ENCODE results near the gene CLCA2.
"Not testable (repeated sequence)": the region's sequence is repeated elsewhere in the genome, so short reads cannot be mapped to it uniquely, and the experiment has no call there.

CLCA2 gene

DNA sequence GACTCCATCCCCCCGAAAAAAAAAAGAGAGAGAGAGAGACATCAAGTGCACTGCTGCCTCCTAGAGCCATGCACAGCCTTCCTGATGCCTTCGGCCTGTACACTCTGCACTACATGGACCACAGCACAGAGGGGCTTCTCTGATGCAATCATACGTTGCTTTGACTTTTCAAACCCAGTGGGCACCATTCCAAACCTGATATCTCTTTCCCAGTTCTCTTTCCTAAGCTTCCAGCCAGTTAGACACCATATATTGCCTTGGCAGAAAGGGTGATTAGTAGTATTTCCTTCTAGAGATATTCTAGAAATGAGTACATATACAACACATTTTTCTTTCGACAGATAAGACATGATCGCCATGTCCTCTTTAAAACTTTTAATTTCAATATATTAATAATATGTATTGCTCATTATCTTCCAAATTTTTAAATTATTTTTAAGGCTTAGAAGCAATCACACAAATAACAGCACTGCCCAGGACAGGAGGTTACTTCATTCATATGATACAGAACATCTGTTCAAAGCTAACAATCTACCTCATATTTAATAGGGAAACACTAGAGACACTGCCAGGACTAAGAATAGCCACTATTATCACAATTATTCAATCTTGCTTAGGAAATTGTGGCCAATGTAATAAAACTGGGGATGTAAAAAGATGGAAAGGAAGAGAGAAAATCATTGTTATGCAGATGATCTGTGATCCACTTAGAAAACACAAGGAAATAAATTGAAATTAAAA lies 54.6 kb downstream of the CLCA2 start:
- no peak for FAIRE-seq

DNA sequence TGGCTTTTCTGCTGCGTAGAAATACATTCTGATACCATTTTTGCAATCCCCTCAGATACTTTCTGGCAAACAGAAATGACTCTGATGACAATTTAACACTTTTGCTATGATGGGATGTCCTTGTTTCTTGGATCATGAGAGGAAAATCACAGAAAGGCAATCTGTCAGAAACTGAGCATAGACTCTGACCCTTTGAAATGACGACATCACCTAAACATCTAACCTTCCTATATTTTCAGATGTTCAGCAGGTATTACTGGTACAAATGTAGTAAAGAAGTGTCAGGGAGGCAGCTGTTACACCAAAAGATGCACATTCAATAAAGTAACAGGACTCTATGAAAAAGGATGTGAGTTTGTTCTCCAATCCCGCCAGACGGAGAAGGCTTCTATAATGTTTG lies 58.0 kb downstream of the CLCA2 start:
- no peak for FAIRE-seq

DNA sequence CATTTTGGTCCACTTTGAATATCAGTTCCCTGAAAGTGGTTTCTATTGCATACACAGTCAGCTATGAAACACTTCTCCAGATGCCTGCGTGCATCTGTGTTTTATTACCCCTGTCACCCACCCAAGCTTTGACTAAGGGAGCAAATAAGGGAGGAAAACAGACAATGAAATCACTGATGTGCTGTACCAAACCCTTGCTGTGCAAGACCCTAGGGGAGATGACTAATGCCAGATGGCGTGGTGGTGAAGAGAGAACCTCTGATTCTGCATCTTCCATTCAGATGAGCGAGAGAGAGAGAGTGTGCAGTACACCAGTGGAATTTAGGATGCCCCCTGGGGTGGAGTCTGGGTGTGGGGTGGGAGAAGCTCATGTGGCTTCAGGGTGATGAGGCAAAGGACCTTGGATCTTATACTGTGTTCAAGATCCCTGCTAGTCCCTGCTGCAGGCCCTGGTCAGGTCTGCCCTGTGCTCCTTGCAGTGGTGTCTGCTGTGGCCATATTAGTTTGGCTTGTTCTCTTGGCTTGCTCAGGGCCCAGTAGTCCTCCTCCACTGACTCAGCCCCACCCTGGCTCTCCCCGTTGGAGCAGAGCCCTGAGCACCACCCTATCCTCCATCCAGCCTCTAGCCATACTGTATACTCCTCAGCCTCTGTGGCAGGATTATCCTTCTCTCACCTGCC lies 63.3 kb downstream of the CLCA2 start:
- peak; percentile 80 for FAIRE-seq

DNA sequence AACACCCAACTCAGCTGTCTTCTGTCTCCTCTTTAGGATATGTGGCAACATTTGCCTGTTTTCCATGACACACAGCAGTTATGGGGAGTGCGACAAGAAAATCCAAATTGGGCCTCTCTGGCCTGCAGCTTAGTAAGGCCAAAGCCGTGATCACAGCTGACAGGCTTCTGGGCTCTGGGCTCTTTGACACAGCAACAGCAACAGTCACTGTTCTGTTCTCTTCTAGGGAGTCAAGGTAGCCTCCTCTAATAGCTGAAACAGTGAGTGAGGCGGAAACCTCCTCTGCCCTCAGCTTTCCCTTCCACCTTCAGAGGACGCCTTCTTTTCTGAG lies 63.8 kb downstream of the CLCA2 start:
- no peak for FAIRE-seq

DNA sequence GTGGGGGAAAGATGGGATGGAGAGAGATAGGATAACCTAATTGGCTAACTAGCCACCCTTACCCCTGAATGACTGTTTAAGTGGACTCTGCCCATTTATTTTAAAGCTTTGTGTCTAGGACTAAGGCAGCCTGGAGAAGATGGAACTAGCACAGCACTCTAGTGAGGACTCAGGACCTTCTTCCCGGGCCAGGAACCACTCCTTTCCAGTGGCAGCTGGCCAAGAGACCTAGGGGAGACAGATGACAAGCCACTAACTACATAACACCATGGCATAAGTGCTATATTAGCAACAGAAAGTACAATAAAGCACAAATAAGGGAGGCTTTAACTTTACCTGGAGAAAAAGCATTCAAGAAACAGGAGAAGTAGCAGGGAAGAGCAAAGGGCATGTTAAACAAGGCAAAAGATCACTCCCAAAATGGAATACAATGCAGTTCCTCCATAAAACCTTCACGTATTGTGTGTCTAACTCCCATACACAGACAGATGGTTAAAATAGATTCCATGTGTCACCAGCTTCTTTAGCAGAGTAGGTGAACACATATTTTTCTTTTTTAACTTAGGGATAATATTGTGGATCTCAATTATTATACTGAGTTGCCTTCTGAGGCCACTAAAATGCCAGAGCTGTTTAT lies 65.4 kb downstream of the CLCA2 start:
- no peak for FAIRE-seq

DNA sequence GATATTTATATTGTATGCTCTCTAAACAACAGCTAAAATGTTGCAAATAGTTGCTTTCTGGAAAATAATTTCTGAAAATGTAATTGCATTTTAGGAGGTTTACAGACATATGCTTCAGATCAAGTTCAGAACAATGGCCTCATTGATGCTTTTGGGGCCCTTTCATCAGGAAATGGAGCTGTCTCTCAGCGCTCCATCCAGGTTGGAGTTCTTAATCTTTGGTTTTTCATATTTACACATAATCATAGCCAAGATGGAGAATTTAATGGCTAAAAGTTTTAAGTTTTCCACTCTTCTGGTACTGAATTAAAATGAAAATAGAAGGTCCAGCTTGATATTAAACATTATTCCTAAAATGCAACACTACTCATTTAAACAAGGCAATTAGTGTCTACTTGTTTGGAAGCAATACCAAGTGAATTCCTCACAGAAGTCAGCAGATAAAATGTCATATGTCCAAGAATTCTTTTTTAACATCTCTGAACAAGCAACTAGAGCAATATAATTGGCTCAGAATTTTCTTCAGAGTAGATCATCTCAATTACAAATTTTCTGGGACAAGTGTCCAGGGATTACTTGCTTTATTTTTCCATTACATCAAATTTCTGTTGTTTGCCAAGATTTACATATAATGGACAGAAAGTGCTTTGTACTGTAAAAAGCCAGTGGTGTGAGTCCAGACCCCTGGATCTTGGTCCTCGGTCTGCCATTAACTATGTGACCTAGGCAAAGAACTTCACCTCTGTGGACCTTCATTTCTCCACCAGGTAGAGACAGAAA lies 67.4 kb downstream of the CLCA2 start:
- FAIRE-seq, result no peak

DNA sequence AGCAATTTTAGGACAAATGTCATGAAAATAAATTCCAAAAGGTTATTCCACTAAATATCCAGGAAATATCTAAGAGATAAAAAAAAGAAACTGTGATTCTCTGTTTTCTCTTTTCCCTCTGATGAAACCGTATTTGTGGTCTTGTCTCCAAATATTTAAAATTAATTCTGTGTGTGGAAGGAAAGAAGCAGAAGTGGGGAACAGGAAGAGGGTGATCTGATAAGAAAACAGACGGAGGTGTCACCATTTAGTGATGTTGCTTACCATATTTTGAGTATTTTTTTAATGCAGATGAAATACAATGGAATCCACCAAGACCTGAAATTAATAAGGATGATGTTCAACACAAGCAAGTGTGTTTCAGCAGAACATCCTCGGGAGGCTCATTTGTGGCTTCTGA lies 74.3 kb downstream of the CLCA2 start:
- FAIRE-seq, result no peak

DNA sequence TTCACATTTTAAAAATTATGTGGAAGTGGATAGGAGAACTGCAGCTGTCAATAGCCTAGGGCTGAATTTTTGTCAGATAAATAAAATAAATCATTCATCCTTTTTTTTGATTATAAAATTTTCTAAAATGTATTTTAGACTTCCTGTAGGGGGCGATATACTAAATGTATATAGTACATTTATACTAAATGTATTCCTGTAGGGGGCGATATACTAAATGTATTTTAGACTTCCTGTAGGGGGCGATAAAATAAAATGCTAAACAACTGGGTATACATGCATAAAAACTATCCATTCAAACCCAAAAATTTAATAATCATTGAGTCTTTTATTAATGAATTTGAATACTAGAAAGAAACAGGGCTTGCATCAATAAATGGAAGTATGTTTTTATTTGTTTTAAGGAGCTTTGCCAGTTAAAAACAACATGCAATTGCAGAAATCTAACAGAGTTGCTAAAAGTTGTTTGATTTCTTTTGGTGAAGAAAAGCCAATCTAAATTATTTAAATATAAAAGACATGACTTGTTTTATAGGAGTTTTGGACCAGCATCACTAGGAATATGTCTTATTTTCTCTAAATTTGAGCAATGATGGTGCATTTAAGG lies 76.1 kb downstream of the CLCA2 start:
- FAIRE-seq, result no peak

DNA sequence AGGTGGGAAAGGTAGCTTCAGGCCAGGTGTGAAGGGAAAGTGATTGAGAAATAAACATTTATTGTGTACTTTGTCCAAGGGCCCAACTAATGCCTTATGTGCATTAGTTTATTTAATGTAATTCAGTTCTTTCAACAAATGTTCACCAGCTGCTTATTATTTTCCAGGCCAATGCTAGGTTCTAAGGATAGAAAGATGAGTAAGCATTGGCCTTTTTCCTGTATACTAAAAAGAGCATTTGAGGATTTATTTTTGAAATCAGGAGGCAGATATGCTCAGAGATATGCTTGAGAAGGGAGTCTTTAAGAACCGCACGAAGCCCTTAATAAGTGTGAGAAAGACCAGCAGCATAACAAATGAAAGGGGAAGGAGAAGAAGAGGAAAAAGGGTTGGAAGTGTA lies 76.7 kb downstream of the CLCA2 start:
- no peak for FAIRE-seq

DNA sequence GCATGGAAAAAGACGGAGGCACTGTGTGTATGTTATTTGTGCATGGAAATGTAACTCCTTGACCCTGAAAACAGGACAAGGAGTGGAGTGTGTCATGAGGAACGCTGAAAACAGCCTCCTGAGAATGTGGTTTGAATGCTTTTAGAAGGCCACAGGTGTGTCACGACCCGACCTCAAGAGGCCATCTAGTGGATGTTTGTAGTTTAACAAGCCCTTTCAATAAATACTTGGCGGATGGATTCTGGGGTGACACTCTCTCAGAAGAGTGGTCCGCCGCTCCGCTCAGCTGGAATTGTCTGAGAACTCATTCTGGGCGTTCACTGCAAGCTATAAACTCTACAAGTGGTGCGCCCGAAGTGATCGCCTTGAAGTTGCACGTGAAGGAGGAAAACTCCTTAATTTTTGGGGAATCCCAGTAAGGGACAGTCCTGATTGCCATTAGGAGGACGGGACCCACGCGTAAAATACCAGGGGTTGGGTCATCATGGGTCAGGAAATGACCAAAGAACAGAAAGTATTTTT lies 78.2 kb downstream of the CLCA2 start:
- not testable (repeated sequence) for FAIRE-seq

DNA sequence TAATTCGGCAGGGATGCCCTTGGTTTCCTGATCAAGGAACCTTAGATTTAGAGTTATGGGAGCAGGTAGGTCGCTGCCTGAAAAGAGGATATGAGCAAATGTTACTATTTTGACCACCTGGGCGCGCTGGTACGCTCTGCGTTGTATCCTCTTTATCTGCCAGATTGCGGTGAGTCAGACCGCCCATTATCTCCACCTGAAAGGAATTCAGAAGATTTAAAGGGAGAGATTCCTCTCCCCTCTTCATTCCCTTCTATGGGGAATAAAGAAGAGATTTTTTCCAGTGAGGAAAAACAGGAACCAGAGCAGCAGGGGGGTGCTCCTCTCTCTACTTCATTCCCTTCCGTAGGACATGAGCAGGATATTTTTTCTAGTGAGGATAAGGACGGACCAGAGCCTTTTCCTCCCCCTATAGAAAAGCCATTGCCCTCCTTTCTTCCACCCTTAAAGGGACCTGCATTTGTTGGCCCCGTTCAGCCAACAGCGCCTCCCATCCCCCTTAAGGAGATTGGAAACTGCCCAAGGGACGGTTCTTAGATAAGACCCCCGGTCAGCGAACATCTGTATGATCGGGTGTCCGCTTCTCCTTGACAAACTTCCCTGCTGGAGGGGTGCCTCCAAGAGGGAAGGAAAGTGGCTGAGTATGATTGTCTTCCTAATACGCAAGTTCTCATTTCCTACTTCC lies 78.9 kb downstream of the CLCA2 start:
- no peak for FAIRE-seq

DNA sequence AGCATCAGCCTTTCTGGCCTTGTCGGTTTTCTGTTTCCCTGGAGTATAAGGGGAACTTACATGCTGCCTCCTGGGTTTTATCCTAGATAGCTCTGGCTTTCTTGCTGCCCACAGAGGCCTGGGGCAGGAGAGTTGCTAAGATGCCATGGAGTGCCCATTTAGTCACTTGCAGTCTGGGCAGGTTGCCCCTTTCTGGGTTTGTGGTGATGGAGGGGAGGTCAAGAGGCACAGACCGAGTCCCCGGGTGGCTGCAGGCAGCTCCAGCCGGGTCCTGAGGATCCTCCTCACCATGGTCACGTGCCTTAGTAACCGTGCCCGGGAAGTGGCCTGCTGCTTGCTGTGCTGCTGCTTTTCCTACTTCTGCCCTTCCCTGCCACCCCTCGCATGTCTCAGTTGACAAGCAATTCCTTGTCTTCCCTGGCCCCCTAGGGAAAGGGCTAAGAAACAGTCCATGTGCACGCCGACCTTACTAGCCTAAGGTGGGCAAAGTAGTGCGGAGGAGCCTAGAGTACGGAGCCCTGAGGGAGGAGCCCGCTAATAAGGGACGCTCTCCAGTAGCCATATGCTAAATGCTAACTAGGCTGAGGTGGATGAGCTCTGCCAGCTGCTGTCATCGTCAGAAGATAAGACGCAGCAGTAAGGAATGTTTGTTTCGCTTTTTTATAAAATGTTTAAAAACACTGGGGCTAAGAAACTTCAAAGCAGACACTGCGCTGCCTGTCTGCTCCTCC lies 79.6 kb downstream of the CLCA2 start:
- FAIRE-seq, result no peak

DNA sequence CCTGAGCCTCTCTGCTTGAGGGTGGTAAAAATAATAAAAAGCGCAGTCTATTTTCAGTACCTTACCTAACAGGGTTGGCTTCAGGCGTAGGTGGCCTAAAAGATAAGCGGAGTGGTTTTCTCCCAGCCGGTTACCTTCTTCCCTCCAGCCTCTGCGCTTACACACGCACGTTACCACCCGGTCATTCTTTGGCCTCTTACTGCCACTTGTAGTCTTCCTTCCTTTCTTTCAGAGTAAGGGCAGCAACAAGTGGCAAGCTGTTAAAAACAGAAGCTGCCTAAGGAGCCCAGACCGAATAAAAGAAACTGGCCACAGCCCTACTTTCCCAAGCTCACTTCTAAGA lies 80.1 kb downstream of the CLCA2 start:
- FAIRE-seq, result no peak

DNA sequence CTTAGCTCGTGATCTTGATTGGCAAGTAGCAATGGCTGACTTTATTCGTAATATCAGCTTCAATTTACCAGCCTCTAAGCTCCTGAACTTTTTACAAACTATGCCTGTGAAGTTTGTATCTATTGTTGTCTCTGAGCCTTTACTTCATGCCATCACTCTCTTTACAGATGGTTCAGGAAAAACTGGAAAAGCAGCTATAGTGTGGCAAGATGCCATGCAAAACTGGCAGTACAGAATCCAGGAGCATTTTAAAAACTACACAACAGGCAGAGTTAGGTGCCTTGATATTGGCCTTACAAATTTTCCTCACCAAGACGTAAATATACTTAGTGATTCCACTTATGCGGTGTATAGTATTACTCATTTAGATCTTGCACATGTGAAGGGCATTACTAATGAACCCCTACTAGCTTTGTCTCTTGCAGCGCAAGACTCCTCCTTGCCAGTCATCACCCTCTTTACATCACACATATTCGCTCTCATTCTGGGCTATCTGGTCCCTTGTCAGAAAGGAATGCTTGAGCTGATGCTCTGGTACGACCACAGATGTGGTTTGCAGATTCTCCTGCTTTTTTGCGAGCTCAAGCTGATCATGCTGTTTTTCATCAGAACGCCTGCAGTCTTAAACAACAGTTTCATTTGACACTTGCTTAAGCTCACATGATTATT lies 81.1 kb downstream of the CLCA2 start:
- FAIRE-seq, result no peak

DNA sequence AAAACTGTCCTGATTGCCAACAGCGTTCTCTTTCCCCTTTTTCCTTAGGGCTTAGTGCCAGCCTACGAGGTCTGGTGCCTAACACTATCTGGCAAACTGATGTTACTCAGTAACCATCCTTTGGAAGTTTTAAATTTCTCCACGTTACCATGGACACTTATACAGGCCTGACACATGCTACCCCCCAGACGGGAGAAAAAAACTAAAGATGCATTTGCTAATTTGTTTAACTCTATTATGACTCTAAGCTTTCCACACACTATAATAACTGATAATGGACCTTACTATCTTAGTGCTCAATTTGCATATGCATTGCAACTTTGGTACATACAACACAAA lies 81.6 kb downstream of the CLCA2 start:
- FAIRE-seq, result no peak

All from endometrium (tissue), 2 donors.